ENCODE data around the gene SOX12.

DNA sequence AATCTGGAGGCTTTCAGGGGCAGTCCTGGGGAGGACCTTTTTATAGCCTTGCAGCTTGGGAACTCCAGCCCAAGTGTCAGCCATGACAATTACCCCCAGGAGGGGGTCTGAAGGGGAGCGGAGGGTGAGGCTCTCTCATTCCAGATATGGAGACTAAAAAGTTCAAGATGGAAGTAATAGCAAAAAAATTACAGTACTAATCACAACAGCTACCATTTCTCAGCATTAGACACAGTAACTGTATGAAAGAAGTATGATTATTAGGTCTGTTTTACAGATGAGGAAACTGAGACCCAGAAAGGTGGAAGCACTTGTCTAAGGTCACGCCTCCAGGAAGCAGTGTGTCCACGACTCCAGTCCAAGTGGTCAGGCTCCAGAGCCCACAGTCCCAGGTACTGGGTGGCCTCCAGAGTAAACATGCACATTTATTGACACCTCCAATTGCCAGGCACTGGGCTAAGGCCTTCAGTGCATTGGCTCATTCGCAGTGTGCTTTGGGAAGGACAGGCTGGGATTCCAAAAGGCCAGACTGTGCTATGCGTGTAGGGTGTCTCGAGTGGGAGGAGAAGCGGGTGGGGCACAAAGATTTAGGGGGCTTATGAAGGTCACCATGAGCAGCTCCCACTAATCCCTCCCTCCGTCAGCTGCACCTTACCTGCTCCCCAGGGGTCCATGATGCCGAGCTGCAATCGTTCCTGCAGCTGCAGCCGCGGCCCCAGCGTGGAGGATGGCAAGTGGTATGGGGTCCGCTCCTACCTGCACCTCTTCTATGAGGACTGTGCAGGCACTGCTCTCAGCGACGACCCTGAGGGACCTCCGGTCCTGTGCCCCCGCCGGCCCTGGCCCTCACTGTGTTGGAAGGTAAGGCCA is 23.9 kb downstream of the SOX12 start:
- TF ChIP-seq POLR2AphosphoS5 (IDR thresholded peaks at IDR 0.05; ENCODE audit: low read depth, low read length) (no peak), POLR2A (IDR thresholded peaks at IDR 0.05; ENCODE audit: low read depth, low read length) (no peak)
